H9 (cell line): Measurements from ENCODE around the gene TMEM132D. TPM values are rescaled to one million over a fixed set of nuclear protein-coding genes. Genes with fewer than 3 reads are reported as not detected.

Experiments
- DNase-seq: peaks from one replicate; pipeline ENCODE4 v3.0.0-alpha.2; 2017
- H2AFZ ChIP-seq: one replicate; pipeline ENCODE4 v1.6.1; 2013; ENCODE audit warnings: mild to moderate bottlenecking, low read length, control low read depth, moderate library complexity
- H2AK5ac ChIP-seq: 2 replicates; pipeline ENCODE4 v1.6.1; 2013; ENCODE audit warnings: low read length, control low read depth, mixed read lengths; ENCODE audit not compliant: insufficient read length
- H2BK120ac ChIP-seq: one replicate; pipeline ENCODE4 v1.6.1; 2013; ENCODE audit warnings: low read depth, mild to moderate bottlenecking, low read length, control low read depth, inconsistent platforms; ENCODE audit not compliant: poor library complexity, severe bottlenecking
- H2BK12ac ChIP-seq: 2 replicates; pipeline ENCODE4 v1.6.1; 2013; ENCODE audit warnings: low read length, control low read depth, mixed read lengths, low read depth; ENCODE audit not compliant: insufficient read length
- H2BK15ac ChIP-seq: 2 replicates; pipeline ENCODE4 v1.6.1; 2013; ENCODE audit warnings: low read depth, low read length, control low read depth
- H2BK20ac ChIP-seq: one replicate; pipeline ENCODE4 v1.6.1; 2013; ENCODE audit warnings: low read depth, mild to moderate bottlenecking, low read length, control low read depth, inconsistent platforms; ENCODE audit not compliant: poor library complexity, severe bottlenecking
- H2BK5ac ChIP-seq: 2 replicates; pipeline ENCODE4 v1.6.1; 2013; ENCODE audit warnings: low read length, control low read depth, mixed read lengths; ENCODE audit not compliant: insufficient read length
- H3K14ac ChIP-seq: 2 replicates; pipeline ENCODE4 v1.6.1; 2013; ENCODE audit warnings: low read length, control low read depth; ENCODE audit not compliant: insufficient read depth
- H3K18ac ChIP-seq: 2 replicates; pipeline ENCODE4 v1.6.1; 2013; ENCODE audit warnings: low read depth, mild to moderate bottlenecking, mixed read lengths, low read length, control low read depth; ENCODE audit not compliant: insufficient read length
- H3K23ac ChIP-seq: 2 replicates; pipeline ENCODE4 v1.6.1; 2013; ENCODE audit warnings: low read length, control low read depth, mixed read lengths, low read depth; ENCODE audit not compliant: insufficient read length
- H3K23me2 ChIP-seq: 2 replicates; pipeline ENCODE4 v1.6.1; 2013; ENCODE audit warnings: low read depth, mild to moderate bottlenecking, mixed read lengths, low read length, control low read depth; ENCODE audit not compliant: insufficient read length, poor library complexity, severe bottlenecking
- H3K27ac ChIP-seq: 2 replicates; pipeline ENCODE4 v1.5.1; 2013; ENCODE audit warnings: low read length, control low read depth, mixed read lengths, low read depth; ENCODE audit not compliant: insufficient read length
- H3K27me3 ChIP-seq: 2 replicates; pipeline ENCODE4 v1.6.1; 2013; ENCODE audit warnings: low read length, control low read depth, inconsistent platforms; ENCODE audit not compliant: insufficient read depth
- H3K4ac ChIP-seq: 2 replicates; pipeline ENCODE4 v1.6.1; 2013; ENCODE audit warnings: low read depth, mild to moderate bottlenecking, control low read depth, inconsistent platforms, low read length, moderate library complexity
- H3K4me1 ChIP-seq: 2 replicates; pipeline ENCODE4 v1.6.1; 2013; ENCODE audit warnings: low read length, control low read depth, inconsistent platforms; ENCODE audit not compliant: insufficient read depth
- H3K4me2 ChIP-seq: 2 replicates; pipeline ENCODE4 v1.6.1; 2013; ENCODE audit warnings: low read length, control low read depth, mixed read lengths; ENCODE audit not compliant: insufficient read length, insufficient read depth
- H3K56ac ChIP-seq: 2 replicates; pipeline ENCODE4 v1.6.1; 2013; ENCODE audit warnings: low read depth, mild to moderate bottlenecking, mixed read lengths, low read length, control low read depth; ENCODE audit not compliant: insufficient read length
- H3K79me1 ChIP-seq: 2 replicates; pipeline ENCODE4 v1.6.1; 2013; ENCODE audit warnings: low read depth, mild to moderate bottlenecking, moderate library complexity, low read length, control low read depth, inconsistent platforms; ENCODE audit not compliant: insufficient read depth, poor library complexity, severe bottlenecking
- H3K79me2 ChIP-seq: 2 replicates; pipeline ENCODE4 v1.6.1; 2013; ENCODE audit warnings: low read length, control low read depth, inconsistent platforms; ENCODE audit not compliant: insufficient read depth
- H3K9ac ChIP-seq: 2 replicates; pipeline ENCODE4 v1.6.1; 2013; ENCODE audit warnings: low read length, control low read depth, mixed read lengths; ENCODE audit not compliant: insufficient read length; ENCODE audit errors: extremely low read depth
- H3K9me3 ChIP-seq: one replicate; pipeline ENCODE4 v1.6.1; 2013; ENCODE audit warnings: low read depth, low read length, inconsistent platforms; ENCODE audit not compliant: control insufficient read depth
- H3T11ph ChIP-seq: one replicate; pipeline ENCODE4 v1.6.1; 2013; ENCODE audit warnings: mild to moderate bottlenecking, low read length, control low read depth, inconsistent platforms
- H4K20me1 ChIP-seq: one replicate; pipeline ENCODE4 v1.6.1; 2013; ENCODE audit not compliant: control insufficient read depth, insufficient read length, insufficient read depth
- H4K5ac ChIP-seq: 2 replicates; pipeline ENCODE4 v1.6.1; 2013; ENCODE audit warnings: low read depth, mild to moderate bottlenecking, mixed read lengths, low read length, control low read depth; ENCODE audit not compliant: insufficient read length
- H4K8ac ChIP-seq: replicated peaks from 2 replicates; pipeline ENCODE4 v1.6.1; 2013; ENCODE audit warnings: low read length, control low read depth, mixed read lengths, low read depth; ENCODE audit not compliant: insufficient read length
- H4K91ac ChIP-seq: 2 replicates; pipeline ENCODE4 v1.6.1; 2013; ENCODE audit warnings: low read depth, mild to moderate bottlenecking, moderate library complexity, mixed read lengths, low read length, control low read depth; ENCODE audit not compliant: insufficient read length
- H3K27ac Mint-ChIP-seq, 3 experiments: 2 replicates in 2 of 3; 3 replicates in 1 of 3; pipeline ENCODE4 v1.8.0; 2020 to 2021; ENCODE audit warnings: mixed read lengths in 3 of 3, mild to moderate bottlenecking in 1 of 3, moderate library complexity in 1 of 3
- H3K27me3 Mint-ChIP-seq: 2 replicates; pipeline ENCODE4 v1.8.0; 2021; ENCODE audit warnings: low read depth, mild to moderate bottlenecking, moderate library complexity, mixed read lengths
- H3K36me3 Mint-ChIP-seq, 3 experiments: 2 replicates in 2 of 3; 3 replicates in 1 of 3; pipeline ENCODE4 v1.8.0; 2020 to 2021; ENCODE audit warnings: low read depth in 3 of 3, mixed read lengths in 3 of 3; ENCODE audit not compliant: insufficient read depth in 1 of 3
- H3K4me1 Mint-ChIP-seq, 2 experiments: 2 replicates each; pipeline ENCODE4 v1.8.0; 2020; ENCODE audit warnings: mixed read lengths in 2 of 2
- H3K4me3 Mint-ChIP-seq, 2 experiments: 2 replicates in 1 of 2; 3 replicates in 1 of 2; pipeline ENCODE4 v1.8.0; 2020 to 2021; ENCODE audit warnings: mild to moderate bottlenecking in 2 of 2, mixed read lengths in 2 of 2, moderate library complexity in 1 of 2
- H3K9me3 Mint-ChIP-seq, 2 experiments: 2 replicates in 1 of 2; 3 replicates in 1 of 2; pipeline ENCODE4 v1.8.0; 2020; ENCODE audit warnings: mild to moderate bottlenecking in 2 of 2, mixed read lengths in 2 of 2, moderate library complexity in 1 of 2
- CTCF ChIP-seq: fragments of 200-600 bp; sonication (generic); conservative IDR thresholded peaks from 3 replicates; pipeline ENCODE4 v1.8.0; 2021; ENCODE audit warnings: antibody characterized with exemption, mild to moderate bottlenecking
- WGBS: extraction: QIAGEN DNeasy Blood & Tissue Kit; methylation state at CpG from one replicate; pipeline ENCODE4 v1.1.7; 2013; ENCODE audit warnings: missing lambda C conversion rate, low lambda C conversion rate, mixed read lengths; ENCODE audit not compliant: insufficient read length; ENCODE audit errors: extremely low coverage; 5-methylcytosine and 5-hydroxymethylcytosine counted together
- total RNA-seq: library from RNA; stranded (reverse); gene quantifications from 2 replicates; pipeline ENCODE4 v1.2.1, GENCODE V29; 2021

The TMEM132D gene
- total RNA-seq, 1 experiment from 2014 or later, result 6.1 TPM

- Histone ChIP-seq H3K56ac (no peak overlapping the region), H2BK15ac (no peak overlapping the region), H3K4ac (no peak overlapping the region), H3K4me1 (no peaks in the 10 kb centered on the region; the same call in 1 of the 2 replicates), H3T11ph (no peak overlapping the region), H2BK120ac (no peak overlapping the region), H3K23ac (no peak overlapping the region), H4K5ac (no peak overlapping the region), H2AFZ (no peak overlapping the region), H3K27me3 (no peaks in the 10 kb centered on the region), H4K8ac (no peak overlapping the region), H3K79me1 (no peaks in the 10 kb centered on the region), H3K14ac (no peak overlapping the region), H4K20me1 (no peaks in the 10 kb centered on the region), H4K91ac (no peak overlapping the region), H2AK5ac (no peak overlapping the region), H3K9me3 (no peaks in the 10 kb centered on the region), H2BK20ac (no peak overlapping the region), H3K23me2 (no peaks in the 10 kb centered on the region), H3K4me2 (no peak overlapping the region), H2BK5ac (no peak overlapping the region), H3K9ac (no peak overlapping the region), H2BK12ac (no peak overlapping the region), H3K18ac (no peak overlapping the region), H3K79me2 (no peaks in the 10 kb centered on the region), H3K27ac (no peak overlapping the region)
- Mint-ChIP-seq H3K9me3 (peaks cover 0 to 2% of the 10 kb centered on the region in 2 experiments; a peak in 1 of 5 replicates), H3K36me3 (no peaks in the 10 kb centered on the region; a peak in 1 of 7 replicates), H3K4me1 (no peaks in the 10 kb centered on the region), H3K4me3 (no peak overlapping the region), H3K27ac (no peak overlapping the region), H3K27me3 (no peaks in the 10 kb centered on the region)
- no peak for TF ChIP-seq CTCF
- WGBS, result no CpG with 5 or more reads among the region's 5 CpGs
- no peak for DNase-seq
These were observed 604.9 kb downstream of the TMEM132D start for GRCh38 chr12:129298921-129299320.
